Measurements from ENCODE around the gene DMD.

DNA sequence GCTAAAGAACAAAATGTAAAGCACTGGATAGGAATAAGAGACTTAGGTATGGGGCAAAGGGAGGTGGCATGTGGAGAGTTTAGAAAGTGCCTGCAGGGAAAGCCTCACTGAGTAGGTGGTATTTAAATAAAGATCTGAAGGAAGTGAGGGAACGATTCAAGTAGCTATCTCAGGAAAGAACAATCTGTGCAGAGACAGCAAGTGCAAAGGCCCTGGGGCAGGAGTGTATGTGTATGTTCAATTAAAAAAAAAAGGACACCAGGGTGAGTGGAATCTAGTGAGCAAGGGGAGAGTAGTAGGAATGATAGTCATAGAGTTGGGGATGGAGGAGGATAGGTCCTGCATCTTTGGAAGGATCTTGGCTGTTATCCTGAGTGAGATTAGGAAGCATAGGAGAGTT, 1359.6 kb downstream of the DMD start:
- TF ChIP-seq, protein P1, sequence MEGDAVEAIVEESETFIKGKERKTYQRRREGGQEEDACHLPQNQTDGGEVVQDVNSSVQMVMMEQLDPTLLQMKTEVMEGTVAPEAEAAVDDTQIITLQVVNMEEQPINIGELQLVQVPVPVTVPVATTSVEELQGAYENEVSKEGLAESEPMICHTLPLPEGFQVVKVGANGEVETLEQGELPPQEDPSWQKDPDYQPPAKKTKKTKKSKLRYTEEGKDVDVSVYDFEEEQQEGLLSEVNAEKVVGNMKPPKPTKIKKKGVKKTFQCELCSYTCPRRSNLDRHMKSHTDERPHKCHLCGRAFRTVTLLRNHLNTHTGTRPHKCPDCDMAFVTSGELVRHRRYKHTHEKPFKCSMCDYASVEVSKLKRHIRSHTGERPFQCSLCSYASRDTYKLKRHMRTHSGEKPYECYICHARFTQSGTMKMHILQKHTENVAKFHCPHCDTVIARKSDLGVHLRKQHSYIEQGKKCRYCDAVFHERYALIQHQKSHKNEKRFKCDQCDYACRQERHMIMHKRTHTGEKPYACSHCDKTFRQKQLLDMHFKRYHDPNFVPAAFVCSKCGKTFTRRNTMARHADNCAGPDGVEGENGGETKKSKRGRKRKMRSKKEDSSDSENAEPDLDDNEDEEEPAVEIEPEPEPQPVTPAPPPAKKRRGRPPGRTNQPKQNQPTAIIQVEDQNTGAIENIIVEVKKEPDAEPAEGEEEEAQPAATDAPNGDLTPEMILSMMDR (conservative IDR thresholded peaks at IDR 0.05): no peak
- TF ChIP-seq ZFX (IDR thresholded peaks at IDR 0.05): no peak

Data from C4-2B (cell line).